ENCODE results near the gene ACBD7.

The ACBD7 gene

DNA sequence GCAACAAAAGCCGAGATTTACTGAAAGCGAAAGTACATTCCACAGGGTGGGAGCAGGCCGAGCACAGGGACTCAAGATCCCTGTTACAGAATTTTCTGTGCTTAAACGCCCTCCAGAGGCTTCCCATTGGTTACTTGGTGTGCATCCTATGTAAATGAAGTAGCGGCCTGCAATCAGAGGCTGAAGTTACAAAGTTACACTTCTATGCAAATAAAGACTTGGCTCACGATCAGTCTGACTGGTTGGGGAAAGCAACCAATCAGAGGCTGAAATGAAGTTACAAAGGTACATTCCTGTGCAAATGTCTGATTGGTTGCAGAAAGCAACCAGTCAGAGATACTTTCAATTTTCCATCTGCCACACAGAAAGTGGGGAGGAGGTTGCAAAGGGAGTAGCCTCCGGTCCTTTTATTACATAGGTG, 4.1 kb downstream of the ACBD7 start:
- peak; percentile 26 for DNase-seq

- no peak for DNase-seq
These were observed 4.7 kb downstream of the ACBD7 start for GRCh38 chr10:15083674-15084501.

- no peak for DNase-seq
These were observed 13.2 kb downstream of the ACBD7 start for GRCh38 chr10:15075421-15075820.

GRCh38 chr10:15072358-15072757, 16.2 kb downstream of the ACBD7 start:
- no peak for DNase-seq

- DNase-seq = peak; percentile 16
These were observed 19.3 kb downstream of the ACBD7 start for GRCh38 chr10:15069230-15069629.

DNA sequence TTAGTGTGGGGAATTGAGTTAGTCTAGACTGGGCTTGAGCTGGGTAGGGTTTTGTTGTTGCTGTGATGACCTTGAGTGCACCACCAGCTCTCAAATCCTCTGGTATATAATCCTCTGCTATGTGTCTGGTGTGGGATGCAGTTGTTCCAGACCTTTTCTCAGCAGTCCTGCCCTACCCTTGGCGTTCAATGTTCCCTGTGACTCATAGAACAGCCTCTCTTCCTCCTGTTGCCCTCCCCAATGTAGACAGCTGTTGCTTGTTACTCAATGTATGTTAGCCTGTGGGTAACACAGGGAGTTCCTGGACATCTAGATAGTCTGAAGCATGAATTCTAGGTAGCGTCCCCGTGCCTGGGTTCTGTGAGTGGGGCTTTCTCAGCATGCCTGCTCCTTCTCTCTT, 19.8 kb downstream of the ACBD7 start:
- DNase-seq = no peak

- no peak for DNase-seq
These were observed 21.4 kb downstream of the ACBD7 start for GRCh38 chr10:15067154-15067553.

GRCh38 chr10:15060638-15061037, 27.9 kb downstream of the ACBD7 start:
- no peak for DNase-seq

DNA sequence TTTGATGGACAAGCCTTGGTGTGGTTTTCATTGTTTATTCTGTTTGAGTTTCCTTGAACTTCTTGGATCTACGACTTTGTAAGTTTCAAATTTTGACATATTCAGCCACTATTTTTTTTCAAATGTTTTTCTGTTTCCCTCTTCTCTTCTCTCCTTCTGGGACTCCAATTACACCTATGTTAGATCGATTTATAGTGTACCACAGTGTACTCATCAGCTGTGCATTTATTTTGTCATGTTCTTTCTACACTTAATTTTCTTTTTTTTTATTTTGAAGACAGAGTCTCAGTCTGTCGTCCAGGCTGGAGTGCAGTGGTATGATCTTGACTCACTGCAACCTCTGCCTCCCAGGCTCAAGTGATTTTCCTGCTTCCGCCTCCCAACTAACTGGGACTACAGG, 28.7 kb downstream of the ACBD7 start:
- DNase-seq = no peak

DNA sequence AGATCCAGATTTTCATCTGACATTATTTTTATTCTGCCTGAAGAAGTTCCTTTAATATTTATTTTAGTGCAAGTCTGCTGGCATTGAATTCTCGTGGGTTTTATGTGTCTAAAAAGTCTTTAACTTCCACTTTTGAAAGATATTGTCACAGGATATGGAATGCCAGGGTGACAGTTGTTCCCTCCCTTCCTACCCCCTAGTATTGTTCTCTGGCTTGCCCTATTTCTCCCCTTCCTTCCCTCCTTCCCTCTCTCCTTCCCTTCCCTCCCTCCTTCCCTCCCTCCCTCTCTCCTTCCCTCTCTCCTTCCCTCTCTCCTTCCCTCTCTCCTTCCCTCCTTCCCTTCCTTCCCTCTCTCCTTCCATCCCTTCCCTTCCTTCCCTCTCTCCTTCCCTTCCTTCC, 29.9 kb downstream of the ACBD7 start:
- DNase-seq = no peak

- DNase-seq = no peak
These were observed 35.5 kb downstream of the ACBD7 start for GRCh38 chr10:15053061-15053460.

- DNase-seq = no peak
These were observed 36.5 kb downstream of the ACBD7 start for GRCh38 chr10:15052121-15052520.

GRCh38 chr10:15049533-15049932, 39.0 kb downstream of the ACBD7 start:
- no peak for DNase-seq

GRCh38 chr10:15046626-15047025, 42.0 kb downstream of the ACBD7 start:
- no peak for DNase-seq

DNA sequence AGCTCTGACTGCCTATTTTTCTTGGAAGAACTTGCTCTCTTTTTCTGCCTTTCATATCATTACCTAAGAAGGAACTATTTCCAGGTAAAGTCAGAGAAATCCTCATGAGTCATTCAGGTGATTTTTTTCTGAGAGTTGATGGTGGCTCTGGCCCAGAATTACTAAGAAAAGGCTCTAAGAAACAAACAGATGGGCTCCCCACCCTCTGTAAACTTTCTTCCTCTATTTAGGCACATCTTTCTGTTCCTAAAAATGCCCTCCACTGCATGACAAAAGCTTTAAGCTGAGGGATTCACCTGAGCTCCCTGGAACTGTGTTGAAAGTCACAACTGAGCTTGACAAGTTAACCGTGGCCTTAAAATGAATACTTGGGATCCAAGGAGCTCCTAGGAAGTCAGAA, 43.2 kb downstream of the ACBD7 start:
- no peak for DNase-seq

- DNase-seq = no peak
These were observed 44.9 kb downstream of the ACBD7 start, which contains the start of gene OLAH for GRCh38 chr10:15043674-15044073. TSS of gene OLAH (plus strand) at chr10:15043943. CDS start at chr10:15047289, 3,346 bp downstream.

- DNase-seq = no peak
These were observed 50.2 kb downstream of the ACBD7 start for GRCh38 chr10:15038416-15038815.

GRCh38 chr10:15037691-15038090, 50.9 kb downstream of the ACBD7 start:
- DNase-seq = no peak

DNA sequence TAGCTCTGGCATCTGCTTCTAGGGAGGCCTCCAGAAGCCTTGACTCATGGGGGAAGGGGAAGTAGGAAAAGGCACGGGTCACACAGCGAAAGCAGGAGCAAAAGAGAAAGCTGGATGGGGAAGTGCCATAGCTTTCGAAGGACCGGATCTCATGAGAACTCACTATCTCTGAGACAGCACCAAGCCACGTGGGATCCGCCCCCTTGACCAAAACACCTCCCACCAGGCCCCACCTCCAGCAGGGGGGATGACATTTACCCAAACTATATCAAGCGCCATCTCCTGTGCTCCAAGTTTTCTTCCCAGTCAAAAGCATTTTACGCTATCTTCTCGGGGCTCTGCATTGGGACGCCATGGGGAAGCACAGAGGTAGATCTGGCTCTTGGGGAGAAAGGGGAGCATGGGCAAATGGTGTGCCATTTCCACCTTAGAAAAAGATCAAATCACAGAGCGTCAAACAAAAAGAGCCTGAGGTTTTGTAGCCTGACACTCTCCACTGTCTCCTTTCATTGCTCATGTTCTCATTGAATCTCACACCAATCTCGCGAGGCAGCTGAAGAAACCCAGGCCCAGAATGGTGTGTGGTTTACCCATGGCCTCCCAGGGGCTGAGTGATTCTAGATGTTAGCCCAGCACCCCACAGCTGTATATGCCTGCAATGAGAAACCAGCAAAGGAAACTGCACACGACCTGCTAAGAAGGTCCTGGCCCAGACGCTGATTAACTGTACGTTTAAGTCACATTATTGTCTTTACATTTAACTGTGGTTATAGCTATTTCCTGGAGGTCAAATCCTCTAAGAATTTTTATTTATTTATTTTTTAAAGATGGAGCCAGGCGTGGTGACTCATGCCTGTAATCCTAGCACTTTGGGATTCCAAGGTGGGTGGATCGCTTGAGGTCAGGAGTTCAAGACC, 52.9 kb downstream of the ACBD7 start:
- DNase-seq = no peak

- DNase-seq = no peak
These were observed 60.8 kb downstream of the ACBD7 start for GRCh38 chr10:15027741-15028140.

All from RPMI8226 (cell line).